SK-N-SH treated with all-trans-retinoic acid at 6 μM for 48 hours (cell line): ENCODE data around the gene PPP6R1.

Source experiments
- ATAC-seq: fragments of 200-7000 bp; cut with Tn5 transposase; 3 replicates; pipeline ENCODE4 v1.9.1; 2020; ENCODE audit warnings: mild to moderate bottlenecking, moderate library complexity
- ARNTL ChIP-seq: fragments of 450-650 bp; formaldehyde crosslinking; IDR thresholded peaks from 2 replicates; pipeline ENCODE4 v1.5.0; 2020; ENCODE audit warnings: low read depth, mild to moderate bottlenecking, moderate library complexity, borderline replicate concordance
- BACH2 ChIP-seq: fragments of 250-450 bp; sonication (Bioruptor Pico); IDR thresholded peaks from 2 replicates; pipeline ENCODE4 v1.9.0; 2021; ENCODE audit warnings: mild to moderate bottlenecking, borderline replicate concordance
- CREB5 ChIP-seq: fragments of 250-450 bp; sonication (Bioruptor Pico); IDR thresholded peaks from 2 replicates; pipeline ENCODE4 v1.5.1; 2020; ENCODE audit warnings: low read depth, mild to moderate bottlenecking, moderate library complexity
- CSDC2 ChIP-seq: fragments of 250-450 bp; sonication (Bioruptor Pico); IDR thresholded peaks from 2 replicates; pipeline ENCODE4 v1.5.0; 2020; ENCODE audit warnings: mild to moderate bottlenecking, moderate library complexity
- CSRNP3 ChIP-seq: fragments of 250-450 bp; sonication (Bioruptor Pico); IDR thresholded peaks from 2 replicates; pipeline ENCODE4 v1.5.1; 2021; ENCODE audit warnings: mild to moderate bottlenecking, moderate library complexity
- ESRRG ChIP-seq: fragments of 250-450 bp; sonication (Bioruptor Pico); IDR thresholded peaks from 2 replicates; pipeline ENCODE4 v1.6.1; 2021; ENCODE audit warnings: mild to moderate bottlenecking
- GLIS3 ChIP-seq: fragments of 250-450 bp; sonication (Bioruptor Pico); IDR thresholded peaks from 2 replicates; pipeline ENCODE4 v1.5.0; 2020; ENCODE audit warnings: mild to moderate bottlenecking, moderate library complexity
- ISL1 ChIP-seq: fragments of 250-450 bp; sonication (Bioruptor Pico); IDR thresholded peaks from 2 replicates; pipeline ENCODE4 v2.1.2; 2022; ENCODE audit warnings: mild to moderate bottlenecking, moderate library complexity
- OSR1 ChIP-seq: fragments of 250-450 bp; sonication (Bioruptor Pico); IDR thresholded peaks from 2 replicates; pipeline ENCODE4 v1.8.0; 2022; ENCODE audit warnings: moderate library complexity, mild to moderate bottlenecking, inconsistent platforms
- PATZ1 ChIP-seq: fragments of 250-450 bp; sonication (Bioruptor Pico); IDR thresholded peaks from 2 replicates; pipeline ENCODE4 v1.8.0; 2020; ENCODE audit warnings: mild to moderate bottlenecking, moderate library complexity, borderline replicate concordance
- POU6F1 ChIP-seq: fragments of 250-450 bp; sonication (Bioruptor Pico); IDR thresholded peaks from 2 replicates; pipeline ENCODE4 v1.8.0; 2021; ENCODE audit warnings: low read depth, mild to moderate bottlenecking, moderate library complexity, borderline replicate concordance
- PPARA ChIP-seq: fragments of 250-450 bp; sonication (Bioruptor Pico); IDR thresholded peaks from 2 replicates; pipeline ENCODE4 v1.5.0; 2020; ENCODE audit warnings: mild to moderate bottlenecking, borderline replicate concordance
- RARB ChIP-seq: fragments of 250-450 bp; sonication (Bioruptor Pico); IDR thresholded peaks from 2 replicates; pipeline ENCODE4 v1.8.0; 2021; ENCODE audit warnings: mild to moderate bottlenecking, moderate library complexity
- SNAI2 ChIP-seq: fragments of 250-450 bp; sonication (Bioruptor Pico); IDR thresholded peaks from 2 replicates; pipeline ENCODE4 v1.5.0; 2020; ENCODE audit warnings: mild to moderate bottlenecking, moderate library complexity
- TCF4 ChIP-seq: fragments of 250-450 bp; sonication (Bioruptor Pico); IDR thresholded peaks from 2 replicates; pipeline ENCODE4 v1.8.0; 2021; ENCODE audit warnings: mild to moderate bottlenecking, moderate library complexity, borderline replicate concordance
- TOX ChIP-seq: fragments of 250-450 bp; sonication (Bioruptor Pico); IDR thresholded peaks from 2 replicates; pipeline ENCODE4 v1.8.0; 2021; ENCODE audit warnings: mild to moderate bottlenecking, moderate library complexity, borderline replicate concordance
- TSHZ2 ChIP-seq: fragments of 250-450 bp; sonication (Bioruptor Pico); IDR thresholded peaks from 2 replicates; pipeline ENCODE4 v1.5.0; 2020; ENCODE audit warnings: mild to moderate bottlenecking, moderate library complexity
- ZFP3 ChIP-seq: fragments of 250-450 bp; sonication (Bioruptor Pico); IDR thresholded peaks from 2 replicates; pipeline ENCODE4 v1.5.0; 2020; ENCODE audit warnings: mild to moderate bottlenecking, moderate library complexity
- ZFP30 ChIP-seq: fragments of 450-650 bp; formaldehyde crosslinking; IDR thresholded peaks from 2 replicates; pipeline ENCODE4 v1.5.0; 2022; ENCODE audit warnings: mild to moderate bottlenecking, moderate library complexity
- ZNF565 ChIP-seq: fragments of 450-650 bp; formaldehyde crosslinking; conservative IDR thresholded peaks from 2 replicates; pipeline ENCODE4 v1.5.0; 2020; ENCODE audit warnings: low read depth, mild to moderate bottlenecking, moderate library complexity
- ZNF70 ChIP-seq: fragments of 450-650 bp; formaldehyde crosslinking; IDR thresholded peaks from 2 replicates; pipeline ENCODE4 v1.5.0; 2020; ENCODE audit warnings: mild to moderate bottlenecking, moderate library complexity
- ZNF8 ChIP-seq: fragments of 450-650 bp; formaldehyde crosslinking; IDR thresholded peaks from 2 replicates; pipeline ENCODE4 v1.5.0; 2020; ENCODE audit warnings: mild to moderate bottlenecking, moderate library complexity

Gene PPP6R1

GRCh38 chr19:55240713-55241020 is 18.1 kb downstream of the PPP6R1 start:
- TF ChIP-seq ZFP30 (CRISPR knock-in tag) = no peak
- TF ChIP-seq CSDC2 (CRISPR knock-in tag) = no peak
- no peak for TF ChIP-seq PPARA
- TF ChIP-seq GLIS3 (CRISPR knock-in tag) = no peak
- no peak for TF ChIP-seq ZNF565
- TF ChIP-seq ZNF8 (CRISPR knock-in tag) = no peak
- no peak for TF ChIP-seq BACH2 (CRISPR knock-in tag)
- no peak for TF ChIP-seq CSRNP3
- TF ChIP-seq POU6F1 (CRISPR knock-in tag) = no peak
- no peak for TF ChIP-seq ZNF70 (CRISPR knock-in tag)
- no peak for TF ChIP-seq TCF4
- no peak for TF ChIP-seq TOX (CRISPR knock-in tag)
- no peak for TF ChIP-seq TSHZ2
- TF ChIP-seq SNAI2 (CRISPR knock-in tag) = no peak
- no peak for TF ChIP-seq ESRRG
- TF ChIP-seq RARB (CRISPR knock-in tag) = no peak
- TF ChIP-seq, all 23 proteins: peak for 0
- no peak for ATAC-seq

- TF ChIP-seq BACH2 (CRISPR knock-in tag) = no peak
- no peak for TF ChIP-seq ARNTL (CRISPR knock-in tag)
- ATAC-seq = no peak
Measured at GRCh38 chr19:55239004-55239403, 19.8 kb downstream of the PPP6R1 start.

- TF ChIP-seq CREB5 (CRISPR knock-in tag) = no peak
- no peak for TF ChIP-seq PATZ1 (CRISPR knock-in tag)
- no peak for TF ChIP-seq CSDC2 (CRISPR knock-in tag)
- TF ChIP-seq ARNTL (CRISPR knock-in tag) = no peak
- TF ChIP-seq POU6F1 (CRISPR knock-in tag) = no peak
- no peak for TF ChIP-seq ISL1
- TF ChIP-seq ZNF565 = no peak
- no peak for TF ChIP-seq ESRRG
- no peak for TF ChIP-seq SNAI2 (CRISPR knock-in tag)
- no peak for TF ChIP-seq ZFP30 (CRISPR knock-in tag)
- no peak for TF ChIP-seq OSR1 (CRISPR knock-in tag)
- no peak for TF ChIP-seq ZFP3
- TF ChIP-seq TSHZ2 = no peak
- TF ChIP-seq TCF4 = no peak
- no peak for ATAC-seq
Measured at GRCh38 chr19:55238030-55238429, 20.8 kb downstream of the PPP6R1 start.
